ENCODE results near the gene RNF213. TPM values are rescaled to one million over a fixed set of nuclear protein-coding genes. Genes with fewer than 3 reads are reported as not detected.
"Not testable (repeated sequence)": the region's sequence is repeated elsewhere in the genome, so short reads cannot be mapped to it uniquely, and the experiment has no call there.

RNF213 gene
- total and polyA plus RNA-seq, 2 donors (not counting 1 experiment from before 2014, with no cell fraction given), result 36.8 to 245 TPM

GRCh38 chr17:80257716-80258213 lies 2.9 kb upstream of the RNF213 start:
- no peak overlapping the region for H2AFZ ChIP-seq (ENCODE audit: low read length)
- H3K79me2 ChIP-seq (ENCODE audit: control insufficient read depth, insufficient read depth, low read length), result peaks cover 14% of the 10 kb centered on the region
- TF ChIP-seq, protein P1, sequence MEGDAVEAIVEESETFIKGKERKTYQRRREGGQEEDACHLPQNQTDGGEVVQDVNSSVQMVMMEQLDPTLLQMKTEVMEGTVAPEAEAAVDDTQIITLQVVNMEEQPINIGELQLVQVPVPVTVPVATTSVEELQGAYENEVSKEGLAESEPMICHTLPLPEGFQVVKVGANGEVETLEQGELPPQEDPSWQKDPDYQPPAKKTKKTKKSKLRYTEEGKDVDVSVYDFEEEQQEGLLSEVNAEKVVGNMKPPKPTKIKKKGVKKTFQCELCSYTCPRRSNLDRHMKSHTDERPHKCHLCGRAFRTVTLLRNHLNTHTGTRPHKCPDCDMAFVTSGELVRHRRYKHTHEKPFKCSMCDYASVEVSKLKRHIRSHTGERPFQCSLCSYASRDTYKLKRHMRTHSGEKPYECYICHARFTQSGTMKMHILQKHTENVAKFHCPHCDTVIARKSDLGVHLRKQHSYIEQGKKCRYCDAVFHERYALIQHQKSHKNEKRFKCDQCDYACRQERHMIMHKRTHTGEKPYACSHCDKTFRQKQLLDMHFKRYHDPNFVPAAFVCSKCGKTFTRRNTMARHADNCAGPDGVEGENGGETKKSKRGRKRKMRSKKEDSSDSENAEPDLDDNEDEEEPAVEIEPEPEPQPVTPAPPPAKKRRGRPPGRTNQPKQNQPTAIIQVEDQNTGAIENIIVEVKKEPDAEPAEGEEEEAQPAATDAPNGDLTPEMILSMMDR (conservative IDR thresholded peaks at IDR 0.05 in 1 of 2, IDR thresholded peaks at IDR 0.05 in 1 of 2; ENCODE audit: low read depth in 1 of 2, low read length in 2 of 2), result no peak
- TF ChIP-seq EZH2 (IDR thresholded peaks at IDR 0.05; ENCODE audit: low read length, missing control alignments), result no peak
- no peak overlapping the region for H3K4me2 ChIP-seq (ENCODE audit: extremely low read depth, insufficient read depth, low read length)
- H3K27ac ChIP-seq (ENCODE audit: insufficient read depth, low read length), result no peak overlapping the region
- H3K4me3 ChIP-seq (replicated peaks in 1 of 4; ENCODE audit: control extremely low read depth in 1 of 4, insufficient read depth in 1 of 4, low read depth in 3 of 4, low read length in 4 of 4), result no peak overlapping the region
- no peak overlapping the region for H3K9ac ChIP-seq (ENCODE audit: insufficient read depth, low read length)
- H3K36me3 ChIP-seq (ENCODE audit: control insufficient read depth, insufficient read depth, low read length), result no peaks in the 10 kb centered on the region
- no peak for DNase-seq (ENCODE audit: low read depth in 2 of 2)
- no peaks in the 10 kb centered on the region for H3K27me3 ChIP-seq (ENCODE audit: control insufficient read depth, insufficient read depth, low read length)
- no peaks in the 10 kb centered on the region for H4K20me1 ChIP-seq (ENCODE audit: control insufficient read depth, extremely low read depth, insufficient read depth, low read length)
- H3K4me1 ChIP-seq (ENCODE audit: control insufficient read depth, extremely low read depth, insufficient read depth, low read length), result peaks cover 14% of the 10 kb centered on the region
- H3K9me3 ChIP-seq (ENCODE audit: control insufficient read depth, insufficient read depth, low read depth, low read length), result no peaks in the 10 kb centered on the region

GRCh38 chr17:80258296-80258695 lies 2.4 kb upstream of the RNF213 start:
- Histone ChIP-seq H3K4me1 (ENCODE audit: control insufficient read depth, extremely low read depth, insufficient read depth, low read length) (peaks cover 18% of the 10 kb centered on the region), H3K79me2 (ENCODE audit: control insufficient read depth, insufficient read depth, low read length) (peaks cover 19% of the 10 kb centered on the region)
- H3K4me2 ChIP-seq (ENCODE audit: extremely low read depth, insufficient read depth, low read length); DNase-seq (ENCODE audit: low read depth in 2 of 2); H2AFZ ChIP-seq (ENCODE audit: low read length); H4K20me1 ChIP-seq (ENCODE audit: control insufficient read depth, extremely low read depth, insufficient read depth, low read length); H3K9ac ChIP-seq (ENCODE audit: insufficient read depth, low read length); H3K27me3 ChIP-seq (ENCODE audit: control insufficient read depth, insufficient read depth, low read length); H3K9me3 ChIP-seq (ENCODE audit: control insufficient read depth, insufficient read depth, low read depth, low read length); H3K4me3 ChIP-seq (replicated peaks in 1 of 4; ENCODE audit: control extremely low read depth in 1 of 4, insufficient read depth in 1 of 4, low read depth in 3 of 4, low read length in 4 of 4); H3K27ac ChIP-seq (ENCODE audit: insufficient read depth, low read length); H3K36me3 ChIP-seq (ENCODE audit: control insufficient read depth, insufficient read depth, low read length): not testable (repeated sequence)

DNA sequence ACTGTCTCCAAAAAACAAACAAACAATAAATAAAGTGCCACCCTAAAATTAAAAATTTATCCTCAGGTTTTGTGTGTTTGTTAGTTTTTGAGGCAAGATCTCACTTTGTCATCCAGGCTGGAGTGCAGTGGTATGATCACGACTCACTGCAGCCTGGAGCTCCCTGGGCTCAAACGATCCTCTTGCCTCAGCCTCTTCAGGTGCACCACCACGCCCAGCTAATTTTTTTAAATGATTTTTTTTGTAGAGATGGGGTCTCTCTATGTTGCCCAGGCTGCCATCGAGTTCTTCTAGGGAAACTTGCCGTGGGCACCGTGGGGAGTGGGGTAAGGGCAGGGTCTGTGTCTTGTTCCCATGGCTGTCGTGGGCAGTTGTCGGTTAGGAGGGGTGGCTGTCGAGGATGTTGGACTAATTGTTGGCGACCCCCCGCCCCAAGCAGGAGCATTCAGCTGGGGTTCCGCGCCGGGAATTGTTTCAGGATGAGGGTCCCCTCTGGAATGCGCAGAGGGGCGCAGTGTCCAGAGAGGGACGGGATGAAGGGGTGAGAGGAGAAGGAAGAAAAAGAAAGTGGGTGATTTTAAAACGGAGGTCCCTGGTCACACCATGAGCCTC lies 1.1 kb upstream of the RNF213 start:
- Histone ChIP-seq H3K36me3 (ENCODE audit: control insufficient read depth, insufficient read depth, low read length) (no peaks in the 10 kb centered on the region), H3K27ac (ENCODE audit: insufficient read depth, low read length) (peak overlapping the region; percentile 74), H3K9ac (ENCODE audit: insufficient read depth, low read length) (peak overlapping the region; percentile 76), H3K4me1 (ENCODE audit: control insufficient read depth, extremely low read depth, insufficient read depth, low read length) (peaks cover 23% of the 10 kb centered on the region), H3K27me3 (ENCODE audit: control insufficient read depth, insufficient read depth, low read length) (no peaks in the 10 kb centered on the region), H3K4me3 (replicated peaks in 1 of 4; ENCODE audit: control extremely low read depth in 1 of 4, insufficient read depth in 1 of 4, low read depth in 3 of 4, low read length in 4 of 4) (peak overlapping the region; percentile 41 to 62 (median 44)), H3K9me3 (ENCODE audit: control insufficient read depth, insufficient read depth, low read depth, low read length) (no peaks in the 10 kb centered on the region), H3K79me2 (ENCODE audit: control insufficient read depth, insufficient read depth, low read length) (peaks cover 31% of the 10 kb centered on the region), H4K20me1 (ENCODE audit: control insufficient read depth, extremely low read depth, insufficient read depth, low read length) (no peaks in the 10 kb centered on the region), H2AFZ (ENCODE audit: low read length) (peak overlapping the region; percentile 23), H3K4me2 (ENCODE audit: extremely low read depth, insufficient read depth, low read length) (peak overlapping the region; percentile 75)
- TF ChIP-seq EZH2 (IDR thresholded peaks at IDR 0.05; ENCODE audit: low read length, missing control alignments), result no peak
- TF ChIP-seq, protein P1 (conservative IDR thresholded peaks at IDR 0.05 in 1 of 2, IDR thresholded peaks at IDR 0.05 in 1 of 2; ENCODE audit: low read depth in 1 of 2, low read length in 2 of 2), result no peak
- no peak for DNase-seq (ENCODE audit: low read depth in 2 of 2)

All from fibroblast of lung (primary cell).